SKM-1 treated with dmso at 0.1 percent for 144 hours (cell line): ENCODE data around the gene NYAP1.
A peak's percentile ranks its signal among the peaks of the same experiment; 100 is the strongest.
"Not testable (repeated sequence)": the region's sequence is repeated elsewhere in the genome, so short reads cannot be mapped to it uniquely, and the experiment has no call there.

Experiments
- DNase-seq: peaks from one replicate; lab custom pipeline; 2025; ENCODE audit not compliant: unreplicated experiment; lab: John Stamatoyannopoulos, UW

The NYAP1 gene

DNA sequence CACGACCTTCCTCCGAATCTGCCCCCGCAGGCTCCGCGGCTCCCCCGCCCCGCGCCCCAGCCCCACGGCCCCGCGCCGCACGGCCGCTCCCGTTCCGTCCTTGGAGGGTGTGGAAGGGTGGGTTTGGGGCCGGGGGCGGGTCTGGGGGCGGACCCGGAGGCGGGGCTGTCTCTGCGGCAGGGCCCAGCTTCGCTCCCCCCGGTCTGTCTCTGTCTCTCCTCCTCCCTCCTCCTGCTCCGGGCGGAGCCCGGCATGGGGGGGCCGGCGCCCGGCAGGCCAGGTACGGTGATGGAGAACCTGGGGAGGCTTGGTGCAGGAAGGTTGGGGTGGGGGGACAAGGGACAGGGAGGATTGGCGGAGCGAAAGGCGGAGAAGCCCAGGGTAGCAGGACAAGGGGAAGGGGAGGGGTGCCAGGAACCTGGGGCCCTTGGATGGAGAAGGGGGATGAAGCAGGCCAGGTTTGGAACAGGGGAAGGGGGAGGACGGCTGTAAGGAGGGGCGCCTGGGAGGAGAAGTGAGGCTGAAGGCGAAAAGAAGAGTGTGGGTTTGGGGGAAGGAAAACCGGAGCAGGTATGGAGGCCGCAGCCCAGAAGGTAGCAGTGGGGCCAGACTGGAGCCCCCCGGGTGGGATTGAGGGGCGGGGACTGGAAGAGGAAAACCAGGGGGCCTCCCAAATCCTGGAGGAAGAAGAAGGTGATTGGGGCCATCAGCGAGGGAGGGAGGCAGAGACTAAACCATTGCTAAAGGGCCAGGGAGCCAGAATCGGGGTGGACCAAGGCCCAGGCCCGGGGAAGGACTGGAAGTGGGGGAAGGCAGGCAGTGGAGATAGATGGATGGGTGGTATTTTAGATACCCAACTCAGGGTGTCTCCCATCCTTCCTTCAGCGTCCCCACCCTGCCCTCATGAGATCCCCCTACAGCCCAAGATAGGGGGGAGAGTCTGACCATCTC is at the start of gene NYAP1:
TSS of gene NYAP1 (plus strand) at position 206 of the 951 bp plus-strand sequence. CDS start 1,385 bp downstream, outside the sequence.
- no peak for DNase-seq

GRCh38 chr7:100434297-100435144 is 49.2 kb upstream of the NYAP1 start:
- no peak for DNase-seq

GRCh38 chr7:100435401-100436304 is 48.1 kb upstream of the NYAP1 start:
- no peak for DNase-seq

- no peak for DNase-seq
Observed at GRCh38 chr7:100437150-100438100, 46.3 kb upstream of the NYAP1 start.

- no peak for DNase-seq
Observed at GRCh38 chr7:100438172-100438571, 45.6 kb upstream of the NYAP1 start.

DNA sequence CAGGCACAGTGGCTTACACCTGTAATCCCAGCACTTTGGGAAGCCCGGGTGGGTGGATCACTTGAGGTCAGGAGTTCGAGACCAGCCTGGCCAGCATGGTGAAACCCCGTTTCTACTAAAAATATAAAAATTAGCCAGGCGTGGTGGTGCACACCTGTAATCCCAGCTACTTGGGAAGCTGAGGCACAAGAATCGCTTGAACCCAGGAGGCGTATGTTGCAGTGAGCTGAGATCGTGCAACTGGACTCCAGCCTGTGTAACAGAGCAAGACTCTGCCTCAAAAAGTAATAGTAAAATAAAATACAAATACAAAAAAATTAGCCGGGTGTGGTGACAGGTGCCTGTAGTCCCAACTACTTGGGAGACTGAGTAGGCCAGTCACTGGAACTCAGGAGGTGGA is 45.0 kb upstream of the NYAP1 start:
- DNase-seq = not testable (repeated sequence)

DNA sequence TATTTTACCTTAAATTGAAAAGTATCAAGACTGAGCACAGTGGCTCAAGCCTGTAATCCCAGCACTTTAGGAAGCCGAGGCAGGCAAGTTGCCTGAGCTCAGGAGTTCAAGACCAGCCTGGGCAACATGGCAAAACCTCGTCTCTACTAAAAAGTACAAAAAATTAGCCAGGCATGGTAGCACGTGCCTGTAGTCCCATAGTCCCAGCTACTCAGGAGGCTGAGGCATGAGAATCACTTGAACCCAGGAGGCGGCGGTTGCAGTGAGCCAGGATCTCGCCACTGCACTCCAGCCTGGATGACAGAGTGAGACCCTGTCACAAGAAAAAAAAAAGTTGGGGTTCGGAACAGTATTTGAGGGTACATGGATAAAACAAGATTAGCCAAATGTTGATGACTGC is 44.5 kb upstream of the NYAP1 start:
- DNase-seq = not testable (repeated sequence)

GRCh38 chr7:100441641-100442535 is 41.8 kb upstream of the NYAP1 start:
- no peak for DNase-seq

- no peak for DNase-seq
Observed at GRCh38 chr7:100443096-100443840, 40.5 kb upstream of the NYAP1 start.

DNA sequence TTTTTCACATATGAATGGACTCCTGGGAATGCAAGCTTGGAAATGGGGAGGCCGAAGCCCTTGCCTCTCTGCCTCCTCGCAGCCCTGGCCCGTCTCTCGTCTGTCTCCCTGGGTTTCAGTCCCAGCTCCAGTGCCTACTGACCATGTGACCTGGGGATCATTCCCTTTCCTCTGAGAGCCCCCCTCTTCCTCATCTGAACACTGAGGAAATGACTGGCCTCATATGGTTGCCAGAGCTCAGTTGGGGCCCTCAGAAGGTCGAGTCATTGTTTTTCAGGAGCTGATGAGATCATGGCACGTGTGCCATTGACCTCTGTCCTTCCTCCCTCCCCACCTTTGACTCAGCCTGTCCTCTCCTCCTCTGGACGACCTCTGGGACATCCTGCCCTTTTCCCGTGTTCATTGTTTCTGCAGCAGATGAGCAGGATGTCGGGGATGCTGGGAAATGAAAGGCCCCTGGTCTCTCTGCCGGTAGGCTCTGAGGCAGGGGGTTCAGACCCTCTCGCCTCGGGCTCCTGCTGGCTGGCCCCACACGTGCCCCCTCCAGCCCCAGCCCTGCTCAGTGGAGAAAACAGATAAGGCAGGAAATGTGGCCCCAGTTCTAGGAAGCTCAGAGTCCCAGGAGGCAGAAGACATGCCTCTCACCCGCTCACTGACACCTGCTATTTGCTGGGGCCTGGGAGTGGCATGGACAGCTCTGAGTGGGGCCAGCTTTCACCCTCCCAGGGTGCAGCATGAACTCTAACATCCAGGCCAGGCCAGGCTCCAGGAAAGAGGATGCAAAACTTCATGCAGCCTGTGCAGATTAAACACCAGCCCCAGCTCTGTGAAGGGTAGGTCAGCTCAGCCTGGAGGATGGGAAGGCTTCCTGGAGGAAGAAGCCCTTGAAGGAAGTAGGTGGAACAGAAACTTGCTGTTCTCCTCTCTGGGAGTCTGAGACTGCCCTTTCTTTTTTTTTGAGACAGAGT is 39.1 kb upstream of the NYAP1 start:
- peak; percentile 54 for DNase-seq

DNA sequence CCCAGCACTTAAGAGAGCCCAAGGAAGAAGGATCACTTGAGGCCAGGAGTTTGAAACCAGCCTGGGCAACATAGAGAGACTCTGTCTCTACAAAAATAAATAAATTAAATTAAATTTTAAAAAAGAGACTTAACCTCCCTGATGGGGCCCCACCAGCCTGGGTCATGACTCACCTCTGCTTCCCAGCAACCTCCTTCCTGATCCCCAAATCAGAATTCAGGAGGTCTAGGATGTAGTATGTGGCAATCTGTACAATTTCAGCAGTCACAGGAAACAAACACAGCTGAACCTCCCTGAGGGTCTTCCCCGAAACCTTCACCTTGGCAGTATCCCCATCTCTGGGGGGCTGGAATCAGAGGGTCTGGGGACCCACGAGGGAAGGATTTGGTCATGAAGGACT is 37.7 kb upstream of the NYAP1 start:
- no peak for DNase-seq

DNA sequence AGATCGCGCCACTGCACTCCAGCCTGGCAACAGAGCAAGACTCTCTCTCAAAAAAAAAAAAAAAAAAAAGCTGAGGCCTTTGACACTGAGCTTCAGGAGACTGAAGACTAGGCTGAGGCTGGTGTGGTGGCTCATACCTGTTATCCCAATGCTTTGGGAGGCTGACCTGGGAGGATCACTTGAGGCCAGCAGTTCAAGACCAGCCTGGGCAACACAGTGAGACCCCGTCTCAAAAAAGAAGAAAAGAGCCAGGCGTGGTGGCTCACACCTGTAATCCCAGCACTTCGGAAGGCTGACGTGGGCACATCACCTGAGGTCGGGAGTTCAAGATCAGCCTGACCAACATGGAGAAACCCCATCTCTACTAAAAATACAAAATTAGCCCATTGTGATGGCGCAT is 36.4 kb upstream of the NYAP1 start:
- not testable (repeated sequence) for DNase-seq

- DNase-seq = no peak
Observed at GRCh38 chr7:100449190-100449795, 34.4 kb upstream of the NYAP1 start.

- no peak for DNase-seq
Observed at GRCh38 chr7:100452513-100452912, 31.2 kb upstream of the NYAP1 start.

- not testable (repeated sequence) for DNase-seq
Observed at GRCh38 chr7:100453854-100454253, 29.9 kb upstream of the NYAP1 start.

DNA sequence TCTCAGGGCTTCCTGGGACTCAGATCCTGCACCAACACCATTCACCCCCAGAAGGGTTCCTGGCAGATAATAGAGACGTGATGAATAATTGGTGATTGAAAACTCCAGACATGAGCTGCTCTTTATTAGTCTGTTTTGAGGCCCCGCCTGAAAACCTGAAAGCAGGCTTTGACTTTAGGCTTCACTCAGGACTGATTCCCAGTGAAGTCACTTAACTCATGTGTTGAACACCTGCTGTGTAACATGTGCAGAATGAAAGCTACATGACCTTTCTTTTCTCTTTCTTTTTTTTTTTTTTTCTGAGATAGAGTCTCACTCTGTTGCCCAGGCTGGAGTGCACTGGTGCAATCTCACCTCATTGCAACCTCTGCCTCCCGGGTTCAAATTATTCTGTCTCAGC is 28.5 kb upstream of the NYAP1 start:
- no peak for DNase-seq
